ENCODE data around the gene IGLL5.

The IGLL5 gene

GRCh38 chr22:22856885-22857606 lies 30.6 kb upstream of the IGLL5 start:
- Histone ChIP-seq H3K27ac (no peak overlapping the region), H3K27me3 (replicated peaks) (peaks cover 63% of the 10 kb centered on the region), H3K4me3 (ENCODE audit: low read depth, low read length) (no peak overlapping the region), H3K36me3 (replicated peaks) (no peaks in the 10 kb centered on the region)
- DNase-seq: no peak
- no peak for TF ChIP-seq CTCF (IDR thresholded peaks at IDR 0.05; ENCODE audit: low read depth, low read length, missing control alignments)
- in situ Hi-C loops (cut with HindIII; ENCODE audit: low pct_ligation_motif_present, low sequenced_read_pairs): no loop called here

DNA sequence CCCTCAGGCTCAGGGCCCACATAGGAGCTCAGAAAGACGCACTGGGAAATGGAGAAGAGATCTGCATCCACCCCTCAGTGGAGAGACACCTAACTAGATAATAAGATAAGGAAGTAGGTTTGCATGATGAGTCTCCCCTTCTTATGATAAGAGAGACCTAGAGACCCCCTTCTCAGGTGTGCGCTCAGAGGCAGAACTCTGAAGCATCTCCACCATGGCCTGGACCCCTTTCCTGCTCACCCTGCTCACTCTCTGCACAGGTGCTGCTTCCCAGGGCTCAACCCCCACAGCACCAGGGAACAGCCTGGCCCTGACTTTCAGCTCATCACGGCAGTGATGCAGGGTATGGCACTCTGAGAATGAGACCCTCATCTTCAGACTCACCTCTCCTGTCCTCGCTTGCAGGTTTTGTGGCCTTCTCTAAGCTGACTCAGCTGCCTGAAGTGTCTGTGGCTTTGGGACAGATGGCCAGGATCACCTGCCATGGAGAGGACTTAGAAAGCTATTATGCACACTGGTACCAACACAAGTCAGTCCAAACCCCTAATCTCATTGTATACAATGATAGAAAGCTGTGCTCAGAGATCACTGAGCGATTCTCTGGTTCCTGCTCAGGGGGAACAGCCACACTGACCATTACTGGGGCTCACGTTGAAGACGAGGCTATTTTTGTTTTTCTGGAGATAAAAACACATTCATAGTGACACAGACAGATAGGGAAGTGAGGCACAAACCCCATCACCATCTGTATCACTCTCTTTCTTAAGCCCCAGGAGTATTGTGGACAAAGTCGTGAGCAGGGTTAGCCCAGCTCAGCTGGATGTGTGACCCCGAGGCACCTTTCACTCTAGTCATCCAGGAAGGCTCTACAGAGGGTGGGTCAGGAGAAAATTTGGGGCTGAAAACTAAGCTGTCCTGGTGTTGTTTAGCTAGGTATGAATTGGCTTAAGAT lies 29.7 kb upstream of the IGLL5 start:
- Histone ChIP-seq H3K27me3 (replicated peaks) (peaks cover 57% of the 10 kb centered on the region), H3K4me3 (ENCODE audit: low read depth, low read length) (no peak overlapping the region), H3K36me3 (replicated peaks) (no peaks in the 10 kb centered on the region), H3K27ac (no peak overlapping the region)
- no peak for TF ChIP-seq CTCF (IDR thresholded peaks at IDR 0.05; ENCODE audit: low read depth, low read length, missing control alignments)
- no peak for DNase-seq
- in situ Hi-C loops (cut with HindIII; ENCODE audit: low pct_ligation_motif_present, low sequenced_read_pairs): no loop called here

GRCh38 chr22:22858559-22858937 lies 29.1 kb upstream of the IGLL5 start:
- no peak for DNase-seq
- Histone ChIP-seq H3K27ac (peak overlapping the region; percentile 20), H3K27me3 (replicated peaks) (peaks cover 54% of the 10 kb centered on the region), H3K4me3 (ENCODE audit: low read depth, low read length) (no peak overlapping the region), H3K36me3 (replicated peaks) (no peaks in the 10 kb centered on the region)
- no peak for TF ChIP-seq CTCF (IDR thresholded peaks at IDR 0.05; ENCODE audit: low read depth, low read length, missing control alignments)
- in situ Hi-C loops (cut with HindIII; ENCODE audit: low pct_ligation_motif_present, low sequenced_read_pairs): no loop called here

- H3K36me3 ChIP-seq (replicated peaks): no peaks in the 10 kb centered on the region
- no peak for TF ChIP-seq CTCF (IDR thresholded peaks at IDR 0.05; ENCODE audit: low read depth, low read length, missing control alignments)
- H3K4me3 ChIP-seq (ENCODE audit: low read depth, low read length): no peak overlapping the region
- in situ Hi-C loops (cut with HindIII; ENCODE audit: low pct_ligation_motif_present, low sequenced_read_pairs): no loop called here
- H3K27ac ChIP-seq: no peak overlapping the region
- peaks cover 53% of the 10 kb centered on the region for H3K27me3 ChIP-seq (replicated peaks)
- DNase-seq: no peak
Observed at GRCh38 chr22:22863001-22863400, 24.6 kb upstream of the IGLL5 start.

DNA sequence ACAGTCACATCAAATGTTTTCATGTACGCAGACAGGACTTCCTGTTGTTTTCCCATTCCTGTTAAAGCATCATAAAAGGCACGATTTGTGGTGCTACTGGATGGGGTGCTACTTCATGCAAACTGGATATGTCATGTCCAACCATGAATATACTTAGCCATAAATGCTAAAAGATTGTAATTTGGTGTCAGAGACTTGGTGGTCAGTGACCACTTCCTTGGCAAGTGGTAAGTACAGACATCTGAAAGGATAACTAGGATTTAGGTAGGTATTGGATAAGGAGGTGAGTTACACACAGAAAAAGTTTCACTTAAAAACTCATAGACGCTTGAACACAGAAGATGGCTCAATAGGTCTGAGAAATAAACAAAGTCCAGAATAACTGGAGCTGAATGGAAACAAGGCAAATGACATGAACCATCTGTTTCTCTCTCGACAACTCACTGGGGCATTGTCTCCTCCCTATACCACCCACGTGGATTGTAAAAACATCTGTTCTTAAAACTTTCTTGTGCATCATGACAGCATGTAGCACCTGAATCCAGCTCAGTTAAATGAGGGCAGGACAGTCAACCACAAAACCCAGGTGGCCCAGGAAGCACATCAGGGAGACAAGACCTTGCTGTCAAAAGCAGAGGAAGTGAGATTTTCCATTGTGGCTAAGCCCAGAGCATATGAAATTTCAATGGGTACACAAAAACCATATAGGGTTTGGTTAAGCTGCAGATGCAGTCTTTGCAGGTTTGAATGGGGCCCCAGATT lies 22.1 kb upstream of the IGLL5 start:
- no peak for DNase-seq
- H3K27me3 ChIP-seq (replicated peaks): peaks cover 50% of the 10 kb centered on the region
- no peak overlapping the region for H3K4me3 ChIP-seq (ENCODE audit: low read depth, low read length)
- no peak overlapping the region for H3K27ac ChIP-seq
- in situ Hi-C loops (cut with HindIII; ENCODE audit: low pct_ligation_motif_present, low sequenced_read_pairs): no loop called here
- TF ChIP-seq CTCF (IDR thresholded peaks at IDR 0.05; ENCODE audit: low read depth, low read length, missing control alignments): no peak
- H3K36me3 ChIP-seq (replicated peaks): no peaks in the 10 kb centered on the region

Data from brain microvascular endothelial cell (primary cell).